Hematopoietic multipotent progenitor cell (in vitro differentiated cells): ENCODE measurements around the gene CNBP. TPM values are rescaled to one million over a fixed set of nuclear protein-coding genes. Genes with fewer than 3 reads are reported as not detected.

Source experiments
- DNase-seq, 3 donors: peaks; one replicate each; pipeline ENCODE4 v3.0.0-alpha.2; 2011 to 2015; ENCODE audit warnings: low read depth in 2 of 3, low spot score in 2 of 3
- small RNA-seq: library from RNA; depleted of rRNA; stranded (forward); fragments of <200 nt; gene quantifications from one replicate; pipeline ENCODE3, GENCODE V24; 2012
- total RNA-seq: library from RNA; depleted of rRNA; stranded (reverse); fragments of >200 nt; gene quantifications from one replicate; pipeline ENCODE4 v1.2.3, GENCODE V29; 2012

Gene CNBP
- total RNA-seq, 1 donor: 200 TPM

GRCh38 chr3:129132097-129132866 lies 51.4 kb downstream of the CNBP start:
- no peak for DNase-seq

GRCh38 chr3:129131465-129132088 lies 52.1 kb downstream of the CNBP start:
- DNase-seq: no peak

GRCh38 chr3:129130291-129130813 lies 53.3 kb downstream of the CNBP start:
- DNase-seq: no peak

- DNase-seq: no peak
Observed at GRCh38 chr3:129128357-129129155, 55.1 kb downstream of the CNBP start.

GRCh38 chr3:129126726-129127280 lies 56.9 kb downstream of the CNBP start:
- DNase-seq: no peak

- DNase-seq: peak in 2 of 3 donors; percentile 26 to 58
Observed at GRCh38 chr3:129123314-129124060, 60.2 kb downstream of the CNBP start.

- DNase-seq: no peak
Observed at GRCh38 chr3:129122412-129123011, 61.2 kb downstream of the CNBP start.

GRCh38 chr3:129121792-129122411 lies 61.8 kb downstream of the CNBP start, which contains the start of gene RAB43:
Gene RAB43, minus strand, starts transcription at chr3:129121804. Its CDS starts 315 bp downstream, at chr3:129121489.
- peak; percentile 77 to 89 (median 87) for DNase-seq

GRCh38 chr3:129121016-129121791 lies 62.5 kb downstream of the CNBP start:
- peak in 2 of 3 donors; percentile 23 to 31 for DNase-seq

GRCh38 chr3:129120254-129121004 lies 63.3 kb downstream of the CNBP start:
- peak; percentile 70 to 98 (median 93) for DNase-seq

GRCh38 chr3:129119365-129120100 lies 64.2 kb downstream of the CNBP start:
- DNase-seq: no peak

GRCh38 chr3:129118745-129119144 lies 65.0 kb downstream of the CNBP start:
- peak in 1 of 3 donors; percentile 56 for DNase-seq

Small RNAs within 50 kb of the gene (small RNA-seq; reads per million reads assigned to genes)
- gene RPS27P12: not detected

Other genes starting within 250 kb of the CNBP start
- gene CFAP92, start 189.8 kb downstream of the CNBP start, total RNA-seq: 7.5 TPM
- gene EFCC1, start 182.6 kb downstream of the CNBP start, total RNA-seq: 9.2 TPM
- 4.0 TPM for gene GP9, start 123.1 kb downstream of the CNBP start, total RNA-seq
- gene RAB43, start 62.1 kb downstream of the CNBP start, total RNA-seq: 18.9 TPM
- 25.6 TPM for gene ISY1, start 22.8 kb downstream of the CNBP start, total RNA-seq
- 135 TPM for gene COPG1, start 65.7 kb upstream of the CNBP start, total RNA-seq
- 33.4 TPM for gene HMCES, start 95.0 kb upstream of the CNBP start, total RNA-seq
- gene EFCAB12, start 244.7 kb upstream of the CNBP start, total RNA-seq: 0.27 TPM